Measurements from ENCODE around the gene NHLRC1. TPM values are rescaled to one million over a fixed set of nuclear protein-coding genes. Genes with fewer than 3 reads are reported as not detected.

NHLRC1 gene
- total and polyA plus RNA-seq, 2 of the 13 experiments (the other 11 are each of a cell fraction or from before 2014, with no cell fraction given): 0.04 to 0.11 TPM

DNA sequence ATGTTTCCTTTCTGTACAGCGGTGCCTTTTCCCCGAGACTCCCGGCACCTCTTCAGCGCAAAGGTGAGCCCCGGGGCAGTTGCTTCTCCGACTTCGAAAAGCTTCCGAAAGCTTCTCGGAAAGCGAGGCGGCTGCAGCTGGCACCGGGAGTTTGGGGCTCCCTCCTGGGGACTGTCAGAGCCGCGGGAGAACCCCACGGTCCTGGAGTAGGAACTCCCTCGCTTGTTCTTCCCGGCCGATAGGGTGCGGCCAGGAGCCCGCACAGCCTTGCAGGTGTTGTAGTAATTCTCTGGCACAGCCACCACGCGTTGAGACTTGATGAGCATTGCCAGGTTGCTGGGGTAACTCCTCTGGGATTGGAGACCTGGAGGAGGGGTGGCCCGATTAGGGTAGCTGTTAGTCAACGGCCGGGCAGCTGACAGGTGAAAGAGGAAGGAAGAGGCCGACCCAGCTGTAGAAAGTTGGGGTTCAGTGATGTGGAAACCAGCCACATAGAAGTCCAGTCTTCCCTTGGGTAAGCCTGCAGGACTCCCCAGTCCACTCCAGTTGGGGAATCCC lies 33.5 kb upstream of the NHLRC1 start (continued):
- TF ChIP-seq TRIM24 (CRISPR knock-in tag; IDR thresholded peaks at IDR 0.05) (no peak), KDM5A (IDR thresholded peaks at IDR 0.05; ENCODE audit: borderline replicate concordance, low read length) (peak; percentile 53; the same call in 1 of the 2 replicates), RARG (CRISPR knock-in tag; IDR thresholded peaks at IDR 0.05; ENCODE audit: low read depth) (no peak), PLRG1 (conservative IDR thresholded peaks at IDR 0.05) (no peak), NCOA2 (CRISPR knock-in tag; IDR thresholded peaks at IDR 0.05) (no peak), NFE2L2 (IDR thresholded peaks at IDR 0.05; ENCODE audit: low read length) (no peak), SOX6 (IDR thresholded peaks at IDR 0.05) (no peak), SOX6 (CRISPR knock-in tag; IDR thresholded peaks at IDR 0.05) (peak; percentile 47; the same call in 1 of the 2 replicates), FOXA1 (IDR thresholded peaks at IDR 0.05) (no peak), FOXA1 (CRISPR knock-in tag; IDR thresholded peaks at IDR 0.05) (no peak), EEA1 (CRISPR knock-in tag; IDR thresholded peaks at IDR 0.05; ENCODE audit: borderline replicate concordance) (no peak), ZFYVE20 (CRISPR knock-in tag; IDR thresholded peaks at IDR 0.05; ENCODE audit: borderline replicate concordance, low read depth) (no peak), ZNF225 (CRISPR knock-in tag; IDR thresholded peaks at IDR 0.05) (peak; percentile 87), SMYD3 (CRISPR knock-in tag; IDR thresholded peaks at IDR 0.05) (no peak), MAZ (IDR thresholded peaks at IDR 0.05; ENCODE audit: borderline replicate concordance, low read depth, low read length) (no peak), MAZ (CRISPR knock-in tag; IDR thresholded peaks at IDR 0.05; ENCODE audit: low read depth) (no peak), YEATS4 (CRISPR knock-in tag; IDR thresholded peaks at IDR 0.05; ENCODE audit: borderline replicate concordance) (peak; percentile 55; the same call in 1 of the 2 replicates), ZNF562 (CRISPR knock-in tag; IDR thresholded peaks at IDR 0.05; ENCODE audit: borderline replicate concordance) (no peak), RORA (CRISPR knock-in tag; IDR thresholded peaks at IDR 0.05) (no peak), ZNF432 (CRISPR knock-in tag; IDR thresholded peaks at IDR 0.05; ENCODE audit: borderline replicate concordance) (no peak), ZNF530 (CRISPR knock-in tag; IDR thresholded peaks at IDR 0.05; ENCODE audit: low read depth) (no peak), ZNF343 (CRISPR knock-in tag; IDR thresholded peaks at IDR 0.05) (no peak), PHB2 (IDR thresholded peaks at IDR 0.05; ENCODE audit: partially characterized antibody) (no peak), PTBP1 (IDR thresholded peaks at IDR 0.05; ENCODE audit: low read depth, low read length, poor library complexity, severe bottlenecking) (no peak), ZNF672 (CRISPR knock-in tag; IDR thresholded peaks at IDR 0.05) (no peak)
- TF ChIP-seq, protein P1, sequence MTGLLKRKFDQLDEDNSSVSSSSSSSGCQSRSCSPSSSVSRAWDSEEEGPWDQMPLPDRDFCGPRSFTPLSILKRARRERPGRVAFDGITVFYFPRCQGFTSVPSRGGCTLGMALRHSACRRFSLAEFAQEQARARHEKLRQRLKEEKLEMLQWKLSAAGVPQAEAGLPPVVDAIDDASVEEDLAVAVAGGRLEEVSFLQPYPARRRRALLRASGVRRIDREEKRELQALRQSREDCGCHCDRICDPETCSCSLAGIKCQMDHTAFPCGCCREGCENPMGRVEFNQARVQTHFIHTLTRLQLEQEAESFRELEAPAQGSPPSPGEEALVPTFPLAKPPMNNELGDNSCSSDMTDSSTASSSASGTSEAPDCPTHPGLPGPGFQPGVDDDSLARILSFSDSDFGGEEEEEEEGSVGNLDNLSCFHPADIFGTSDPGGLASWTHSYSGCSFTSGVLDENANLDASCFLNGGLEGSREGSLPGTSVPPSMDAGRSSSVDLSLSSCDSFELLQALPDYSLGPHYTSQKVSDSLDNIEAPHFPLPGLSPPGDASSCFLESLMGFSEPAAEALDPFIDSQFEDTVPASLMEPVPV (CRISPR knock-in tag; IDR thresholded peaks at IDR 0.05): no peak; the same call in 1 of the 2 replicates
- TF ChIP-seq, protein P2, sequence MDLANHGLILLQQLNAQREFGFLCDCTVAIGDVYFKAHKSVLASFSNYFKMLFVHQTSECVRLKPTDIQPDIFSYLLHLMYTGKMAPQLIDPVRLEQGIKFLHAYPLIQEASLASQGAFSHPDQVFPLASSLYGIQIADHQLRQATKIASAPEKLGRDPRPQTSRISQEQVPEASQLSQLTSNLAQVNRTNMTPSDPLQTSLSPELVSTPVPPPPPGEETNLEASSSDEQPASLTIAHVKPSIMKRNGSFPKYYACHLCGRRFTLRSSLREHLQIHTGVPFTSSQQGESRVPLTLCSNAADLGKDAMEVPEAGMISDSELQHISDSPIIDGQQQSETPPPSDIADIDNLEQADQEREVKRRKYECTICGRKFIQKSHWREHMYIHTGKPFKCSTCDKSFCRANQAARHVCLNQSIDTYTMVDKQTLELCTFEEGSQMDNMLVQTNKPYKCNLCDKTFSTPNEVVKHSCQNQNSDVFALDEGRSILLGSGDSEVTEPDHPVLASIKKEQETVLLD (CRISPR knock-in tag; IDR thresholded peaks at IDR 0.05; ENCODE audit: low read depth): no peak
- TF ChIP-seq, protein P3, sequence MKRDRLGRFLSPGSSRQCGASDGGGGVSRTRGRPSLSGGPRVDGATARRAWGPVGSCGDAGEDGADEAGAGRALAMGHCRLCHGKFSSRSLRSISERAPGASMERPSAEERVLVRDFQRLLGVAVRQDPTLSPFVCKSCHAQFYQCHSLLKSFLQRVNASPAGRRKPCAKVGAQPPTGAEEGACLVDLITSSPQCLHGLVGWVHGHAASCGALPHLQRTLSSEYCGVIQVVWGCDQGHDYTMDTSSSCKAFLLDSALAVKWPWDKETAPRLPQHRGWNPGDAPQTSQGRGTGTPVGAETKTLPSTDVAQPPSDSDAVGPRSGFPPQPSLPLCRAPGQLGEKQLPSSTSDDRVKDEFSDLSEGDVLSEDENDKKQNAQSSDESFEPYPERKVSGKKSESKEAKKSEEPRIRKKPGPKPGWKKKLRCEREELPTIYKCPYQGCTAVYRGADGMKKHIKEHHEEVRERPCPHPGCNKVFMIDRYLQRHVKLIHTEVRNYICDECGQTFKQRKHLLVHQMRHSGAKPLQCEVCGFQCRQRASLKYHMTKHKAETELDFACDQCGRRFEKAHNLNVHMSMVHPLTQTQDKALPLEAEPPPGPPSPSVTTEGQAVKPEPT (CRISPR knock-in tag; IDR thresholded peaks at IDR 0.05; ENCODE audit: low read depth): no peak
- TF ChIP-seq, protein P4, sequence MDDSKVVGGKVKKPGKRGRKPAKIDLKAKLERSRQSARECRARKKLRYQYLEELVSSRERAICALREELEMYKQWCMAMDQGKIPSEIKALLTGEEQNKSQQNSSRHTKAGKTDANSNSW (CRISPR knock-in tag; IDR thresholded peaks at IDR 0.05; ENCODE audit: borderline replicate concordance): no peak; the same call in 1 of the 2 replicates
